DMS 273 treated with DMSO at 0.1 percent for 48 hours (cell line): ENCODE measurements around the gene RCAN3.

Experiments used
- DNase-seq: peaks from one replicate; lab custom pipeline; 2025; lab: John Stamatoyannopoulos, UW

The RCAN3 gene

GRCh38 chr1:24578846-24579245, 76.2 kb downstream of the RCAN3 start:
- no peak for DNase-seq

GRCh38 chr1:24580756-24581155, 78.1 kb downstream of the RCAN3 start:
- DNase-seq = no peak

DNA sequence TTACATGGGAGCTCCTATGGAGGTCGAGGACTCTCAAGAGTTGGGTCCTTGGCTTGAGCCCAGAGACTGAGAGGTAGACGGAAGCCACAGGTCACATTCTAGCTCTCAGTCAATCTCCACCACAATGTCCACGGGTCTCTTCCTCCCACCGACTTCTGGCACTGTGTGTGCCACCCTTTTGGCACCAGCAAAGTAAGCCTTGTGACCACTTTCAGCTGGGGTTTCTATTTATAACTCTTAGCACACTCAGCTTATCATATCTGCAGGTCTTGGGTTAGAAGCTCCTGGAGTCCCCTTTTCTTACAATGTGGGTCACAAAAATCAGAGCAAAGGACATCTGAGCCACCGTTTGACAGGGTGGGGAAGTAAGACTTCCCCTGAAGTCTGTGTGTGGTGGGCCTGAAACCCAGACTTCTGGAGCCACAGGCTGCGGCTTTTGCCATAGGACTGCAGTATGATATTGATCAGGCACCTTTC, 81.6 kb downstream of the RCAN3 start:
- DNase-seq = no peak

DNA sequence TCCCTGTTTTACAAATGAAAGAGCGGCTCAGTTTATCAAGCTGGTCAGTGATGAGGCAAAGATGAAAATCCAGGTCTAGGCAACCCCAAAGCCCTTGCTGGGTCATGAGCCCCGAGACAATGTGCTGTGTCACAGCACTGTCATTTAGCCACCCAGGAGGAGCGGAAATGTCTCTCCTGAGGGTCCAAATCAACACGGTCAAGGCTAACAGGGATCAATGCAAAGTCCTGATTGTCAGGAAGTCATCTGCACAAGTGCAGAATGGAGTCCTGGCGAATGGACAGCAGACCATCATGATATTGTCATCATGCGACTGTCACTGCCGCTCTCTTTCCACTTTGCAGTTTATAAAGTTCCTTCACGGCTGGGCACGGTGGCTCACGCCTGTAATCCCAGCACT, 83.5 kb downstream of the RCAN3 start:
- DNase-seq = no peak

DNA sequence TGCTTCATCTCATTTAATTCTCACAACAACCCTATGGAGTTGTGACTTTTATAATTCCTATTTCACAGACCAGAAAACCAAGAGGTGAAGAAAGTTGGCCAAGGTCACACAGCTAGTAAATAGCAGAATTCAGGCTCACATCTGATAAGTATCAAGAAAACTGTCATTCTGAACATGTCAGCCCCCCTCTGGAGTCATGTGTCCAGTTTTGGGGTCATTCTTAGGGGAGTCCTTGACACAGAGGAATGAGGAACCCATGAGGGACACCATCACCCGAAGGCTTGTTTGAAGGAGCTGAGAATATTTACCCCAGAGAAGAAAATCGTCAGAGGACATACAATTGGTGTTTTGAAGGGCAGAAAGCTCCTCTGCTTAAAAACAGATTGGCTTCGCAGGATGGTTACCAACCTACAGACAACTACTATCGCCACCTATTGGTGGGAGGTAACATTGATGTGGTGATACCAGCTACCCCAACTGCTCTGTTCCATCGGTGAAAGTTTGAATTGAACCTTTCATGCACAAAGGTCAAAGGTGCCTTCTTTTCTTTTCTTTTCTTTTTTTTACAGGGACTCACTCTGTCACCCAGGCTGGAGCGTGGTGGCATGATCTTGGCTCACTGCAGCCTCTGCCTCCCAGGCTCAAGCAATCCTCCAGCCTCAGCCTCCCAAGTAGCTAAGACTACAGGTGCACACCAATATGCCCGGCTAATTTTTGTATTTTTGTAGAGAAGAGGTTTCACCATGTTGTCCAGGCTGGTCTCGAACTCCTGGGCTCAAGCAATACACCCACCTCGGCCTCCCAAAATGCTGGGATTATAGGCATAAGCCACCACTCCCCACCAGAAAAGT, 84.6 kb downstream of the RCAN3 start:
- no peak for DNase-seq

DNA sequence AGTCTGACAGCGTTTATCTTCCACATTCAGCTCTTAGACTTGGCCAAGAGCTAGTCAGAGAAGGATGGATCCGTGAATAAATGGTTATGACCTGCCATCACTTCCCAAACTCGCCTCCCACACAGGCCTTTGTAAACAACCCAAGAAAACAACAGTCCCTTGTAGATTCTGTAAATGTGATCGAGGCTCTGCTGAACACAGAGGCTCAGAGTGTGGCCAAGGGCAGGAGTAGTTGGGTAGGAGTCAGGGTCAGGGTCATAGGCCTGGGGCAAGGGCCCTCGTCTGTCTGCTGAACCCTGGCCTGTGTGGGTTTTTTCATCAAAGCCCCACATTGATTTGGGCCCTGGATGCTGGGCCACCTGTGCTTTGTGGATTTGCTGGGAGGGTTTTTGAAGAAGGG, 85.9 kb downstream of the RCAN3 start:
- no peak for DNase-seq

DNA sequence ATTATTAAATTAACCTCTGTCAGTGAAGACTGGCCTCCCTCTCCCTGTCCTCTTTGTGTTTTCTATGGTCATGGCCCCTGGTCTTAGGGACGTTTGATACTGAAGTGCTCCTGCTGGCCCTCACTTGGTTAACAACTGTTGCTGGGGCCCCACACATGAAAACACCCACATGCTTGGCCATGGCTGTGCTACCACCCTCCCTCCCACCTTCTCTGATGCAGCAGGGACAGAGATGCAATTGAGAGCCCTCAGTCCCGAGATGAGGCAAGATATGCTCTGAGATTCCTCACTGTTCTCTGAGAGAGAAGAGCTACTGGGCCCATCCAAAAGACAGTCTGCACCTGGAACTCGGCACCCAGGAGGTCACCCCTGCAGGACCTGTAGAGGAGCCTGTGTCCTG, 86.6 kb downstream of the RCAN3 start:
- no peak for DNase-seq
